Measurements from ENCODE around the gene MAGEA6.

DNA sequence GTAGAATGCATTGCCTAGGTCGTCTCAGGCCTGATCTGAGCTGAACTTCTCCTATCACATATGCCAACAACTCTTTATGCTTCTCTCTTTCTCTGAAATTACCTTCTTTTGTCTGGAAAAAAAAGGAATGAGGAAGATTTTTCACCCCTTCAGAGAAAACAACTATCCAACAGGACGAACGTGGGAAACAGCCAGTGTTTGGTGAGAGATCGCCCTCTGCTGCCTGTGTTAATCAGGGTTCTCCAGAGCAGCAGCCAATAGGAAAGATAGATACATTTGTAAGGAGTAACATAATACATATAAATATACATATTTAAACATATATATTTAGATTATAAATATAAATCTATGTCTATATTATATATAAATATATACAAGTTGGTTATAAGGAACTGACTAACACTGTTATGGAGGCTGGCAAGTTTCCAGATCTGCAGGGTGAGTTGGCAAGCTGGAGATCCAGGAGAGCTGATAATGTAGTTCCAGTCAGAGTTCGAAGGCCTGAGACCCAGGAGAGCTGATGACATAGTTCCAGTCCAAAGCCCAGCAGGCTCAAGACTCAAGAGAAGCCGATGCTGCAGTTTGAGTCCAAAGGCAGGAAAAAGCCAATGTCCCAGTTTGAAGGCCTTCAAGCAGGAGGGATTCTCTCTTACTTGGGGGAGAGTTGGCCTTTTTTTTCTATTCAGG lies 47.7 kb upstream of the MAGEA6 start:
- TF ChIP-seq CTCF (IDR thresholded peaks at IDR 0.05), result no peak
- no peak for TF ChIP-seq POLR2A (IDR thresholded peaks at IDR 0.05)
